ENCODE results near the gene SLC24A3.

GRCh38 chr20:19317237-19318069 lies 105.0 kb downstream of the SLC24A3 start:
- TF ChIP-seq EZH2 (IDR thresholded peaks at IDR 0.05; ENCODE audit: borderline replicate concordance, low read depth, low read length, poor library complexity, severe bottlenecking) (no peak), CTCF (conservative IDR thresholded peaks at IDR 0.05; ENCODE audit: low read depth, low read length) (no peak)
